Suprapubic skin (tissue), 3 donors: ENCODE measurements around the gene UNC119B.

Experiments
- POLR2AphosphoS5 ChIP-seq, 3 donors: sonication (generic); formaldehyde crosslinking; IDR thresholded peaks; one replicate each; pipeline ENCODE4 v1.6.1; 2017; ENCODE audit warnings: antibody characterized with exemption in 3 of 3
- TF ChIP-seq, protein P1 (sequence below), 2 donors: fragments of 200-600 bp in 1 of 2; fragments of 450-650 bp in 1 of 2; sonication (generic) in 1 of 2; IDR thresholded peaks; one replicate each; pipeline ENCODE4 v1.5.1; 2016 to 2019; ENCODE audit warnings: antibody characterized with exemption in 2 of 2, mild to moderate bottlenecking in 1 of 2, moderate library complexity in 1 of 2

DNA sequence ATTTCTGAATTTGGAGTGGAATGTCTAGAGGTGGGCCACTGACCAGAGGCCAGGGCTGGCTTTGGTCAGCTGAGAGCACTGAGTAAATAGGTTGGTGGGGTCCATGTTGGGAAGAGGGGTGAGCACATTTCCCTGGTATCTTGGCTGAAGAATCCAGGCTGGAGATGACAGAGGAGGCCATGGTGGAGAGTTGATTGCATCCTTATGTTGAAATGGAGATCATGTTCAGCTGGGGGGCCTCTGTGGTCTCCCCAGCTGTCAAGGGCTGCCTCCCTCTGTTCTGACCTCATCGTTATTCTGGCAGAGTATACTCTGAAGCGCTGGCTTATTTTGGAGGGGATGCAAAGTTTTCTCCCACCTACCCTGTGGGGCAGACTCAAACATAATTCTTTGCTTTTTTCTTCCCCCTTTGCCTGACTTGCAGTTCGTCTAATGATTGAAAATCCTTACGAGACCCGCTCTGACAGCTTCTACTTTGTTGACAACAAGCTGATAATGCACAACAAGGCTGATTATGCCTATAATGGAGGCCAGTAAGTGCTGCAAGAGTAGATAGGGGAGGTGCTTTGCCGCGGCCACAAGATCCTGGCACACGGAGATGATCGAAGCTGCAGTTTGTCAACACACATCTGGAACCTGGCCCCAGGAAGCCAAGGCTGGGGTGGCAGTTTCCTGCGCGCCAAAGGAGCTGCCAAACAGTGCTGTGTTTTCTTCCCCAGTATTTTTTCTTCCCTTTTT lies 9.4 kb downstream of the UNC119B start:
- TF ChIP-seq, protein P1, sequence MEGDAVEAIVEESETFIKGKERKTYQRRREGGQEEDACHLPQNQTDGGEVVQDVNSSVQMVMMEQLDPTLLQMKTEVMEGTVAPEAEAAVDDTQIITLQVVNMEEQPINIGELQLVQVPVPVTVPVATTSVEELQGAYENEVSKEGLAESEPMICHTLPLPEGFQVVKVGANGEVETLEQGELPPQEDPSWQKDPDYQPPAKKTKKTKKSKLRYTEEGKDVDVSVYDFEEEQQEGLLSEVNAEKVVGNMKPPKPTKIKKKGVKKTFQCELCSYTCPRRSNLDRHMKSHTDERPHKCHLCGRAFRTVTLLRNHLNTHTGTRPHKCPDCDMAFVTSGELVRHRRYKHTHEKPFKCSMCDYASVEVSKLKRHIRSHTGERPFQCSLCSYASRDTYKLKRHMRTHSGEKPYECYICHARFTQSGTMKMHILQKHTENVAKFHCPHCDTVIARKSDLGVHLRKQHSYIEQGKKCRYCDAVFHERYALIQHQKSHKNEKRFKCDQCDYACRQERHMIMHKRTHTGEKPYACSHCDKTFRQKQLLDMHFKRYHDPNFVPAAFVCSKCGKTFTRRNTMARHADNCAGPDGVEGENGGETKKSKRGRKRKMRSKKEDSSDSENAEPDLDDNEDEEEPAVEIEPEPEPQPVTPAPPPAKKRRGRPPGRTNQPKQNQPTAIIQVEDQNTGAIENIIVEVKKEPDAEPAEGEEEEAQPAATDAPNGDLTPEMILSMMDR (IDR thresholded peaks at IDR 0.05), result no peak
- no peak for TF ChIP-seq POLR2AphosphoS5 (IDR thresholded peaks at IDR 0.05)
